Smooth muscle cell (in vitro differentiated cells): ENCODE results near the gene AK9. TPM values are rescaled to one million over a fixed set of nuclear protein-coding genes. Genes with fewer than 3 reads are reported as not detected.

ENCODE experiments used
- DNase-seq: peaks from one replicate; lab custom pipeline; 2025; ENCODE audit not compliant: unreplicated experiment; lab: John Stamatoyannopoulos, UW
- H2AFZ ChIP-seq: fragments of 200-600 bp; sonication (generic); 2 replicates; pipeline ENCODE4 v1.6.0; 2016; ENCODE audit warnings: antibody characterized with exemption, low read depth, mild to moderate bottlenecking
- H3F3A ChIP-seq: fragments of 200-600 bp; sonication (generic); 2 replicates; pipeline ENCODE4 v1.6.0; 2017; ENCODE audit warnings: antibody characterized with exemption, low read depth
- H3K27ac ChIP-seq: fragments of 200-600 bp; sonication (generic); 2 replicates; pipeline ENCODE4 v1.5.1; 2016; ENCODE audit warnings: low read depth, mild to moderate bottlenecking
- H3K27me3 ChIP-seq: fragments of 200-600 bp; sonication (generic); 2 replicates; pipeline ENCODE4 v1.6.1; 2016; ENCODE audit warnings: low read depth, mild to moderate bottlenecking
- H3K36me3 ChIP-seq: fragments of 200-600 bp; sonication (generic); 2 replicates; pipeline ENCODE4 v1.5.1; 2016; ENCODE audit warnings: low read depth
- H3K4me1 ChIP-seq: fragments of 200-600 bp; sonication (generic); 2 replicates; pipeline ENCODE4 v1.5.1; 2016; ENCODE audit warnings: low read depth
- H3K4me2 ChIP-seq: fragments of 200-600 bp; sonication (generic); 2 replicates; pipeline ENCODE4 v1.6.0; 2016; ENCODE audit warnings: mild to moderate bottlenecking
- H3K4me3 ChIP-seq: fragments of 200-600 bp; sonication (generic); 2 replicates; pipeline ENCODE4 v1.5.1; 2016; ENCODE audit warnings: mild to moderate bottlenecking
- H3K79me2 ChIP-seq: fragments of 200-600 bp; sonication (generic); 2 replicates; pipeline ENCODE4 v1.6.0; 2016; ENCODE audit warnings: low read depth, mild to moderate bottlenecking
- H3K9ac ChIP-seq: fragments of 200-600 bp; sonication (generic); 2 replicates; pipeline ENCODE4 v1.6.0; 2016; ENCODE audit warnings: low read depth
- H3K9me3 ChIP-seq: fragments of 200-600 bp; sonication (generic); replicated peaks from 2 replicates; pipeline ENCODE4 v1.5.1; 2016; ENCODE audit warnings: low read depth
- H4K20me1 ChIP-seq: fragments of 200-600 bp; sonication (generic); 2 replicates; pipeline ENCODE4 v1.6.0; 2016; ENCODE audit warnings: low read depth
- CTCF ChIP-seq: fragments of 200-600 bp; sonication (generic); IDR thresholded peaks from 2 replicates; pipeline ENCODE4 v1.5.1; 2017; ENCODE audit warnings: borderline replicate concordance, mild to moderate bottlenecking, antibody characterized with exemption; ENCODE audit not compliant: insufficient read depth, poor library complexity, severe bottlenecking
- WGBS: methylation state at CpG from one replicate; pipeline ENCODE4 v1.1.7; 2016; ENCODE audit warnings: low lambda C conversion rate; 5-methylcytosine and 5-hydroxymethylcytosine counted together
- polyA plus RNA-seq: library from polyadenylated mRNA; unstranded; fragments of >200 nt; fragmentation: Nextera tagmentation; extraction: Ambion mirVana; gene quantifications from 2 replicates; pipeline ENCODE4 v1.2.1, GENCODE V29; 2016
- total RNA-seq: library from RNA; depleted of rRNA; stranded (reverse); fragments of >200 nt; gene quantifications from 2 replicates; pipeline ENCODE4 v1.2.3, GENCODE V29; 2014

The AK9 gene
- total and polyA plus RNA-seq, 2 experiments from 2014 or later, result 1.9 to 7.2 TPM

GRCh38 chr6:109626311-109626710 is 64.7 kb downstream of the AK9 start:
- H3K36me3 ChIP-seq, result peaks cover 5% of the 10 kb centered on the region

GRCh38 chr6:109625199-109625598 is 65.8 kb downstream of the AK9 start:
- Histone ChIP-seq H3K27ac (no peak overlapping the region), H3K36me3 (no peaks in the 10 kb centered on the region), H3K27me3 (no peaks in the 10 kb centered on the region), H3K4me3 (no peak overlapping the region), H3K79me2 (no peaks in the 10 kb centered on the region), H3K9me3 (no peaks in the 10 kb centered on the region), H3F3A (no peaks in the 10 kb centered on the region), H4K20me1 (no peaks in the 10 kb centered on the region), H2AFZ (no peak overlapping the region), H3K9ac (no peak overlapping the region), H3K4me2 (no peak overlapping the region), H3K4me1 (no peaks in the 10 kb centered on the region)
- TF ChIP-seq CTCF, result no peak
- 90% methylated on average over 7 of the region's 7 CpGs for WGBS
- no peak for DNase-seq

More at GRCh38 chr6:109626311-109626710, 64.7 kb downstream of the AK9 start:
- no peaks in the 10 kb centered on the region for H3K4me1 ChIP-seq
- no peaks in the 10 kb centered on the region for H3K79me2 ChIP-seq
- no peak for DNase-seq
- no peaks in the 10 kb centered on the region for H4K20me1 ChIP-seq
- H3K9ac ChIP-seq, result no peak overlapping the region
- no peak overlapping the region for H3K4me3 ChIP-seq
- no peak overlapping the region for H2AFZ ChIP-seq
- no peaks in the 10 kb centered on the region for H3K9me3 ChIP-seq
- H3K4me2 ChIP-seq, result no peak overlapping the region
- H3K27ac ChIP-seq, result no peak overlapping the region
- no peaks in the 10 kb centered on the region for H3K27me3 ChIP-seq
- no peaks in the 10 kb centered on the region for H3F3A ChIP-seq
- WGBS, result 79% methylated on average over 2 of the region's 2 CpGs
- no peak for TF ChIP-seq CTCF

- no peaks in the 10 kb centered on the region for H3F3A ChIP-seq
- no peak overlapping the region for H3K9ac ChIP-seq
- H3K27ac ChIP-seq, result no peak overlapping the region
- no peaks in the 10 kb centered on the region for H4K20me1 ChIP-seq
- 81% methylated on average over 3 of the region's 3 CpGs for WGBS
- H3K79me2 ChIP-seq, result no peaks in the 10 kb centered on the region
- DNase-seq, result no peak
- H3K4me1 ChIP-seq, result no peaks in the 10 kb centered on the region
- H3K36me3 ChIP-seq, result no peaks in the 10 kb centered on the region
- no peak overlapping the region for H3K4me2 ChIP-seq
- no peak for TF ChIP-seq CTCF
- no peaks in the 10 kb centered on the region for H3K9me3 ChIP-seq
- H3K27me3 ChIP-seq, result no peaks in the 10 kb centered on the region
- no peak overlapping the region for H2AFZ ChIP-seq
- no peak overlapping the region for H3K4me3 ChIP-seq
These were observed 67.7 kb downstream of the AK9 start for GRCh38 chr6:109623288-109623687.

GRCh38 chr6:109612268-109612667 is 78.7 kb downstream of the AK9 start:
- H3K4me2 ChIP-seq, result no peak overlapping the region
- no peaks in the 10 kb centered on the region for H3K4me1 ChIP-seq
- no peaks in the 10 kb centered on the region for H3K9me3 ChIP-seq
- H3K27ac ChIP-seq, result no peak overlapping the region
- no peaks in the 10 kb centered on the region for H3K36me3 ChIP-seq
- H2AFZ ChIP-seq, result no peak overlapping the region
- no peak for DNase-seq
- peaks cover 4% of the 10 kb centered on the region for H3K27me3 ChIP-seq
- H3K9ac ChIP-seq, result no peak overlapping the region
- no peaks in the 10 kb centered on the region for H3F3A ChIP-seq
- 77% methylated on average over 1 of the region's 1 CpG for WGBS
- H3K79me2 ChIP-seq, result no peaks in the 10 kb centered on the region
- no peaks in the 10 kb centered on the region for H4K20me1 ChIP-seq
- no peak overlapping the region for H3K4me3 ChIP-seq
- TF ChIP-seq CTCF, result no peak
